ENCODE data around the gene CELSR3.

DNA sequence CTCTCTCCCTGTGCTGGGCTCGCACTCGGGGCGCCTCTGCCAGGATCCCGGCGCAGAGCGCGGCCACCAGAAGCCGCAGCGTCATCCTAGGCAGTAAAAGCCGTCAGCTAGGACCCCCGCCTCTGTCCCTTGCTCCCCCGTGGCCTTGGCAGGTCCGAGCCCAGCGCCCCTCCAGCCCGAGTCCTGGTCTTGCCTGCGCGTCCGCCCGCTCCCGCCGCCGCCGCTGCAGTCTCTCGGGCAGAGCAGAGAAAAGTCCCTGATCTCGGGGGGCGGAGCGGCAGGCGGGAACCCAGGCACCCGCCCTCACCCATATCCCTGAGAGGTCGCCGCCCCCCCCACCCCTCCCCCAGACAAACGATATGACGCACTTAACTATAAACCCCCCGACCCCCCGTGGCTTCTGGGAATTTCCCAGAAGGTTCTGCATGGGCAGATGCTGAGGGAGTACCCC lies 67.6 kb downstream of the CELSR3 start, which contains the start of gene COL7A1:
- TF ChIP-seq, protein P1, sequence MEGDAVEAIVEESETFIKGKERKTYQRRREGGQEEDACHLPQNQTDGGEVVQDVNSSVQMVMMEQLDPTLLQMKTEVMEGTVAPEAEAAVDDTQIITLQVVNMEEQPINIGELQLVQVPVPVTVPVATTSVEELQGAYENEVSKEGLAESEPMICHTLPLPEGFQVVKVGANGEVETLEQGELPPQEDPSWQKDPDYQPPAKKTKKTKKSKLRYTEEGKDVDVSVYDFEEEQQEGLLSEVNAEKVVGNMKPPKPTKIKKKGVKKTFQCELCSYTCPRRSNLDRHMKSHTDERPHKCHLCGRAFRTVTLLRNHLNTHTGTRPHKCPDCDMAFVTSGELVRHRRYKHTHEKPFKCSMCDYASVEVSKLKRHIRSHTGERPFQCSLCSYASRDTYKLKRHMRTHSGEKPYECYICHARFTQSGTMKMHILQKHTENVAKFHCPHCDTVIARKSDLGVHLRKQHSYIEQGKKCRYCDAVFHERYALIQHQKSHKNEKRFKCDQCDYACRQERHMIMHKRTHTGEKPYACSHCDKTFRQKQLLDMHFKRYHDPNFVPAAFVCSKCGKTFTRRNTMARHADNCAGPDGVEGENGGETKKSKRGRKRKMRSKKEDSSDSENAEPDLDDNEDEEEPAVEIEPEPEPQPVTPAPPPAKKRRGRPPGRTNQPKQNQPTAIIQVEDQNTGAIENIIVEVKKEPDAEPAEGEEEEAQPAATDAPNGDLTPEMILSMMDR (conservative IDR thresholded peaks at IDR 0.05 in 1 of 2, IDR thresholded peaks at IDR 0.05 in 1 of 2; ENCODE audit: extremely low read depth in 1 of 2, insufficient read depth in 1 of 2, low read depth in 1 of 2, low read length in 2 of 2): peak in 1 of 2 donors; percentile 0
- no peak for TF ChIP-seq EZH2 (IDR thresholded peaks at IDR 0.05; ENCODE audit: borderline replicate concordance, low read length)
